GM19397 (cell line): ENCODE results near the gene MRPL40.
A peak's percentile ranks its signal among the peaks of the same experiment; 100 is the strongest.

Source experiments
- ATAC-seq: cut with Tn5 transposase; IDR thresholded peaks from one replicate; pipeline ENCODE4 v1.9.1; 2021; ENCODE audit warnings: mild to moderate bottlenecking, moderate library complexity; ENCODE audit not compliant: unreplicated experiment

Gene MRPL40

DNA sequence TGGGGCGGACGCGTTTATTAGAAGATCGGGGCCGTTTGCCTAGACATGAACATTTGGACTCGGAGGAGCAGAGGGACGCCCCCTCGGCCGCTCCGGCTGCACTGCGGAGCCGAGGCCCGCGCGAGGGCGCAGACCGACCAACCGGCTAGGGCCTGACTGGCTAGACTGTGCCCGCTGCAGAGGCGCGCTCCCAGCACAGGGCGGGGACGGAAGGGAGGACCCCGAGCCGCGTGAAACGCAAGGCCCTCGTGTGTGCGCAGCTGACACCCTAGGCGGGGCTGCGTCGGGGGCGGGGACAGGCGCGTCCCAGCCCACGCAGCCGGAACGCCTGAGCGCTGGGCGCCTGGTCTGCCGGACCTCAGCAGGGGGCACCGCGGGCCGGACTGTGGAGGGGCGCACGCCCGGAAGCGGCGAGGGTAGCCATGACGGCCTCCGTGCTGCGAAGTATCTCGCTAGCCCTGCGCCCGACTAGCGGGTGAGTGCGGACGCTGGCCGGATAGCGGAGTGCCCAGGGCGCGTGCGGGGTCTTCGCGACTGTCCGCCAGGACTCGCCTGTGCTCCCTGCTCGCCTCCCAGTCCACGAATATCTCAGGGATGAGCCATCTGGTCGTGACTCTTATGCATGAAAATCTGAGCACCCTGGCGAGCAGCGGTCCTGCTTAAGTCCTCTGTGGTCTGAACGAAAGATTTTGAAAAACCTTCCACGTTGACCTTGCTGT, at the start of gene MRPL40:
Gene MRPL40 (plus strand): TSS at position 413 of the 719 bp plus-strand sequence. CDS start 10 bp downstream, at position 423.
- ATAC-seq: peak; percentile 76

DNA sequence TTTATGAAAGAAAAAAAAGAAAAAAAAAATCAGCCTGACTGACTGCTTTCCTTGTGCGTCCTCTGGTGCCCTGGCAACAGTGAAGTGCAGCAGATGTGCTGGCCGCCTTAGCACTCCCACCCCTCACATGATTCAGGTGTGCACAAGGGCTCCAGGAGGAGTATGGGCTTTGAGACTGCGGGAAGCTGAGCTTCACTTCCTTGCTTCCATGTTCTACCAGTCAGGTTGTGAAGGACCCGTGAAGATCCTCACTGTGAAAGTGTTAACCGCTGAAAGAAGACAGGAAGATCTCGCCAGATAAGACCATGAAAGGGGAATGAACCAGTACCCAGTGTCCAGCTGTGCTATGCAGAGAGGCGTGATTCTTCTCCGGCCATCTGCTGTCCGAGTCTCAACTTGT, 49.1 kb upstream of the MRPL40 start:
- no peak for ATAC-seq

DNA sequence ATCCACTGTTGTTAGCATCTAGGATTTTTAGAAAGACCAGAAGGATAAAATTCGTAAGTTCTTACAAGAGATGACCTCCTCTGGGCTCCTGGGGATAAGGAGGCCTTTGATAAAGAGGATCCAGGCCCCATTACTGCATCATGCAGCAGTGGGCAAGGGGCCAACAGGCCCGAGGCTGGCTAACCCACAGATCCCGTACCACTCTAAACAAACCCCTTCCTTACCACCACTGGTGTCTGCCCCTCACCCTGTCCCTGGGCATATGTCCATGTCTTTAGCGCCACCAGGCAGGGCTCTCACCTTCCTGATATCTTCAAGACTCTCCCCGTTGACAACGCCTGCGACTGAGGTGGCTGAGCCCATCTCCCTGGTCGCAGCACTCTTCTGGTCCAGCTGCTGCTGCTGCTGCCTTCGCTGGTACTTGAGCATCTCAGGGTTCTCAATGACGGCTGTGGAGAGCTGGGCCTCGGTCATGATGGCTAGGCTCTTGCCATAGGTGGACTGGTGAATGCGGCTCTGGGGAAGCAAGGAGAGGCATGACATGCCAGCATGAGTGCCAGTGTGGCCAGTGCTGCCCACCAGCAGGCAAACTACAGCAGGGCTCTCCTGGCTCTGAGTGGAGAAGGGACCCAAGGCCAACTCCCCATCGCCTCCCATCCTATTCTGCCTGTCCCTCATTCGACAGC, 47.0 kb upstream of the MRPL40 start:
- no peak for ATAC-seq

DNA sequence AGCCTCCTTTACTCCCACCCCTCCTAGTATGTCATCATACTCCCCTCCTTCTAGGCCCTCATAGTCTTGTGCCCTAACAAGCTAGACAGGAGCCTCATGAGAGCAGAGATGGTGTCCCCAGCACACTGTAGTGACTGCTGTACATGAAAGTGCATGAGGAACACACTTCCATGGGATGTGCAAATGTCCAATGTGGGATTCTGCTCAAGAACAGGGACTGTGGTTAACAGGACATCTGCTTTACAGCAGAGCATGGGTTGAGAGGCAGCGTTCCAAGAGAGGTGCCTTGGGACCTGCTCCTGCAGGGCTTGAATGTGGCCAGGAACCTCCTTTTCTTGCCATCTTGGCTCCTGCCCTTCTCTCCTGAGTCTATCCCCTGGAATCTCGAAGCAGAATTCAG, 46.1 kb upstream of the MRPL40 start:
- ATAC-seq: no peak

DNA sequence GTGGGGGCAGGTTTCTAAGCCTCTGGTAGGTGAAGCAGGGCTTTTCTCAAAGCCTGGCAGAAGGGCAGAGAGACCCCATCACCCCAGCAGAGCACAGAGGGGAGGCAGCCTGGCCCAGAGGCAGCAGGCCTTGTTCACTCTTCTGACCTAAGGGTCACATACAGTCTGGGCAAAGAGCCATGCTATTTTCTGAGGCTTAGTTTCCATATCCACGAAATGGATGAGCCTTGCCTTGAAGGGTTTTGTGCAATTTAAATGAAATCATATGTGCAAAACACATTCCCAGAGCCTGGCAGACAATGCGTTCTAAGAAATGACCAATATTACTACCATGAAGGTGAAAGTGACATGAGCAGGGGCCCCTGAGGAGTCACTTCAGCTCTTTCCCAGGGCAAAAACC, 45.3 kb upstream of the MRPL40 start:
- ATAC-seq: no peak

DNA sequence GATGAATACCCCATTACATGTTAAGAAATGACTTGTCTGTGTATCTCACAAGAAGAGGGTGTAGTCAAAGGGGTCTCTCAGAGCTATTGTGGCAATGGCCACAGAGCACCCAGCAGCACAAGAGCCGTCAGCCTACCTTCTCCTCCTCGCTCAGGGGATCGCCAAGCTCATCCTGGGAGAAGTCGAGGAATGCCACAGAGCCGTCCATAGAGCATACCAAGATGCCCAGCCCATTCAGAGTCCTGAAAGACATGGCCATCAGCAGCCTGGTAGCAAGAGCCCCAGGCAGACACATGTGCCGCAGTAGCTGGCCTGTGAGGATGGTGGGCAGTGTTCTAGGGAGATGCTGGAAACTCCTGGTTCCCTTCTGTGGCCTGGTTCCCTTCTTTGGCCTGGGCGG, 44.8 kb upstream of the MRPL40 start:
- ATAC-seq: no peak

DNA sequence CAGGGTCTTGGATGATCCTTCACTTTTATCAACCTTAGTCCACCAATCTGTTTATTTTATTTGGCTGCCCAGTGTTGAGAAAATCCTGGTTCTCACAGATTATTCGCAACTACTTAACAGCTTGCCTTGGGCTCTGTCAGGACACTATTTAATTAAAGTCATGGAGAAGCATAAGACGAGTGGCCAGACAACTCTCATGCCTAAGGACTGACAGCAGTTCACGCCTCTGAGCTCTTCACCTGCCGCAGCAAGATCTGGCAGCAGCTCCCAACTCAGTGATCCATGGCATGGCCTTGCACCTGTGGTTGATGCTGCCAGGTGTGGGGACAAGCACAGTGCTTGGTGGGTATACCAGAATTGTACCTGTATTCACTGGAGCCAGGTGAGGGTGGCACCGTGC, 38.6 kb upstream of the MRPL40 start:
- ATAC-seq: no peak

DNA sequence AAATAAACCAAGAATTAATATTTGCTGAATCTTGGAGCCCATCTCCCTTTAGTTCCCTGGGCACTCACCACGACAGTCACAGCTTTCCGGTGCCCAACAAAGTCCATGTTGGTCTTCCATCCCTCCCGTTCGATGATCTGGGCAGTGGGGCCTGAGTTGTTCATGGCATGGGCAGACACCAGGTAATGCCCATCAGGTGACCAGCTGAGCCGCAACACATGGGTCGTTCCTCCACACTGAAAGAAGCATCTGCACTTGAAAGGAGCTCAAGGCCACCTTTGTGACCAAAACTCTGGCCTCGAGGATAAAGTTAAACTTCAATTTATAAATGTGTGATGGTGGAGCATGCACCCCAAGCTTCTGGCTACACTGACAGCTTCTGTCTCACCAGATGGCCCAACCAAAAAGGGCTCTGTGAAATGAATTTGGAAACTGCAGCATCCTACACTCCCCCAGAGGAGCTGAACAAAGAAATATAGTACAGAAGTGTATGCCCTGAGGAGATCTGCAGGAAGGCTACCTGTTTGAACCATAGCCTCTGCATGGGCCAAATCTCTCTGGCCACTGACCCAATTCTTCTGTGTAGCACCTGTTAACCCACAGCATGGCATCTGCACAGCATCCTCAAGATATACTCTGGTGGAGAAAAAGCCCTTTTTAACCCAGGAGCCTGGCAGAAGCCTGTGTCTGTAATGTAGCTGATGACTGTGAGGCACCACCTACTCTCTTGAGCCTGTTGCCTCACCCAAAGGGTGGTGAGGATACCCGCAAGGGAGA, 37.9 kb upstream of the MRPL40 start:
- no peak for ATAC-seq

DNA sequence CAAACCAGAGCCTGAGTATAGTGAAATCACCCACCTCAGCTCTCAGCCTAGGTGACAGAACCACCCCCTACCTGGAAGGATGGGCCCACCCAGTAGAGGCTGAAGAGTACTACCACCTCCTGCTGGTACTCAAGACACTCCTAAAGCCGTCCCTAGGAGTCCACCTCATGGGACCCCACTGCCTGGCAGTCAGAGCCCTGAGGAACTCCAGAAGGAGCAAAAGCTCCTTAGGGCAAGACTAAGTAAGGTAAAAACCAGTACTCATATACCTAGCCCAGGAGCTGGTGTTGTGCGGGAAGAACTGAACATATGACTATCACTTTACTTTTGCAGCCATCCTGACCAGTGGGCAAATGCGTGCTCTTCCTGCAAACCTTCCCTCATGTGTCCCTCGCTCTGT, 37.1 kb upstream of the MRPL40 start:
- no peak for ATAC-seq

DNA sequence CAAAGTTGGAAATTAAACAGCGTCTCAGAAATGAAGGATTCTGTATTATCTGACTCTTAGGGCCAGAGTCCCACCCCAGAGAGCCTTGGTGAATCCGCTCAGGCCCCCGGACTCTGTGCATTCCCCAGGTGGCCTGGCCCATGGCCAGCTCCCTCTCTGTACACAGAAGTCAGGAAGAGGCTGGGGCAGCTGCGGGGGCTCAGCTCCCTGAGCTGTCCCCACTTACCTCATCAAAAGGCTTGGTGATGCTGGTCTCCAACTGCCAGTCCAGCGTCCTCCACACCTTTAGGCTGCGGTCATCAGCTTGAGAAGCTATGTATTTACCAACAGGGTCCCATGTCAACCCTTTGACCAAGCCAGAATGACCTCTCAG, 35.8 kb upstream of the MRPL40 start:
- ATAC-seq: no peak

DNA sequence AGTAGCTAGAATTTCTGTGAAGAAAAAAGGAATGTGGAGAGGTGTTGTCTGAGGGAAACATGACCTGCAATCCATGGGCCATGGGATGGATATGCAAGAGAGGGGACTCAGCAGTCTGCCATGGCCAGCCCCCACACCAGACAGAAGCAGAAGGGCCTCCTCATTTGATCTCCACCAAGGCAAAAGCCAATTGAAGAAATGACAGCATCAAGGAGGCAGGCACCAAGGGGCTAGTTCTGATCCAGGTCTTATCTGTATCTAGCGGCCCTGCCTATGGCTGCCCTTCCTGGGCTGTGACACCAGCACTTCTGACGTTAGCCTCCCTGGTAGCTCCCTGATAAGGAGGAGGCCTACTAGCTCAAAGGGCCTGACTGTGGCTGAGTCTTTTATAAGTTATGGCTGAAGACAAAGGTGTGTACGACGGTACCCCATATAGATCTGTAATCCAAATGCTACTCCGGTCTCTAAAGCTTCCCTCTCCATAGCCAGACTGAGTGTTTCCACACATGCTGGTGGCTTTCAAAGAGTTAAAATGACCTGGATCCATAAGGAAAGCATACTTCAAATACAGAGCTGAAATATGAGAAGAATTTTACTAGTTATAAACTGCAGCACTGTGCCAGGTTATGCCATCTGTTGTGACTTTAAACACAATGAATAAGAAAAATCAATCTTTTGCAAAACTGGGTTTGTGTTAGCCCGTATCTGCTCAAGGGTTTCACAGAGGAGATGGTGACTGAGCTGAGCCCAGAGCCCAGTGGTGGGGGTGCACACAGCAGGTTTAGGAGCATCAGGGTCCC, 35.2 kb upstream of the MRPL40 start:
- ATAC-seq: no peak

DNA sequence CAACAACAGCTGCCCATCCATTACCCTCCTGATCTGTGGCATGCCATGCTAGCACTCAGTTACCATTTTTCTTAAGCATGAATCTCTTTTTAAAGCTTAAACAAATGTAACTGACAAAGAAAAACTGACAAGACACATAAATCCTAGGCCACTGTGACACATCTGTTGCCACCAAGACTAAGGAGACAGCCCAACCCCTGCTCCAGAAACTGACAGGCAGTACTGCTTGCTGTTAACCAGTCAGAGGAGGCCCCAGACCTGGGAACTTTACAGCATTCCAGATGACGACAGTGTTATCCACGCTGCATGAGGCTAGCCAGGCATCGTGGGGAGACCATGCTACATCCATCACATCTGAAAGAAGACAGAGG, 34.6 kb upstream of the MRPL40 start:
- no peak for ATAC-seq

DNA sequence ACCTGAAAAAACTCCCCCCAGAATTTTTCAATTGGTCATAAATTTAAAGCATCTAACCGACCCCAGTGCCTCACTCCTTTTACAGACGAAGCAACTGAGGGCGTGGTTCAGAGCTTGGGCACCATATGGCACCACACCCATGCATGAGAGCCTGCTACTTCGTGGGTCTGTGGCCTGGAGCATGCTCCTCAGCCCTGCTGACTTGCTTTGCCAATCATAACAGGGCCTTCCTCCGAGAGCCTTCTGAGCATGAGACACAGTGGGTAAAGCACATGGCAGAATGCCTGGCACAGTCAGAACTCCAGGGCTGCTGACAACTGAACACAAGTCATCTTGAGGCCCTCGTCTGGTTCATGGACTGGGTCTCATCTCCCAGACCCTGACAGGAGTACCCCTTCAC, 34.1 kb upstream of the MRPL40 start:
- no peak for ATAC-seq

DNA sequence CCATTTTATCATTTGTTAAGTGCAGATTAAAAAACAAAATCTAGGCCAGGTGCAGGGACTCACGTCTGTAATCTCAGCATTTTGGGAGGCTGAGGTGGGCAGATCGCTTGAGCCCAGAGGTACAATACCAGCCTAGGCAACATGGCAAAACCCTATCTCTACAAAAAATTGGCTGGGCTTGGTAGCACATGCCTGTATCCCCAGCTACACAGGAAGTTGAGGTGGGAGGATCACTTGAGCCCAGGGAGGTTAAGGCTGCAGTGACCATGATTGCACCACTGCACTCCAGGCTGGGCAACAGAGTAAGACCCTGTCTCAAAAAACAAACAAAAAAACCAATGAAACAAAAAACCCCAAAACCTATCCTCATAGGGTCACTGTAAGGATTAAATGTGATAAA, 33.7 kb upstream of the MRPL40 start:
- no peak for ATAC-seq

DNA sequence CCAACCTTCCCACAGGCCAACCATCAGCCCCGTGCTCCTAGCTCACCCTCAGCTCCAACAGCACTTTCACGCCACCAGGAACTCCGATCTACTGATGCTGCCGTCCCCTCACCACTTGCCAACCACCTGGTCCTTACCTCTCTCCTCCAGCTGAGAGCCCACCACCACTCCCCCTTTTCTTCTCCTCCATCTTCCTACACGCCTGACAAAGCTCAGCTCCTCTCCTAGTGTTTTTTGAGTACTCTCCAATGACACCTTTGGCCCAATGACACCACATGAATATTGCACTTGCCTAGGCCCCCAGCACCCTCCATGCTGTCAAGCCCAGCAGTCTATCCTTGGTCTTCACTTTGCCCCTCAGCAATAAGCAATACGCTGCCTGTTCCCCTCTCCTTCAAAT, 31.5 kb upstream of the MRPL40 start:
- no peak for ATAC-seq

DNA sequence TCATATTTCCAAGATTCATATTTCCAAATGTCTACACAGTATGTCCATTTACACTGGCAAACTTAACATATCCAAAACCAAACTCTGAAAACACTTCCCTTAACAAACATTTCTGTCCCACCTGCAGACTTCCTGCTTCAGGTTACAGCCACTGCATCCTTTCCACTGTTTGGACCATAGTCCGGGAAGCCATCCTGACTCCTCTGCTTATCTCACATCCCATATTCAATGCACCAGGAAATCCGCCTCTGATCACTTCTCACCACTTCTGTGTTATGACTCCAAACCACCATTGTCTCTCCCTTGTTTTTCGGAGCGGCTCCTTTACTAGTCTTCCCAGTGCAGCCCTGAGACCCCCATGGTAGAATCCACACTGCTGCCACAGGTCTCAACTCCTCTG, 30.9 kb upstream of the MRPL40 start:
- no peak for ATAC-seq

DNA sequence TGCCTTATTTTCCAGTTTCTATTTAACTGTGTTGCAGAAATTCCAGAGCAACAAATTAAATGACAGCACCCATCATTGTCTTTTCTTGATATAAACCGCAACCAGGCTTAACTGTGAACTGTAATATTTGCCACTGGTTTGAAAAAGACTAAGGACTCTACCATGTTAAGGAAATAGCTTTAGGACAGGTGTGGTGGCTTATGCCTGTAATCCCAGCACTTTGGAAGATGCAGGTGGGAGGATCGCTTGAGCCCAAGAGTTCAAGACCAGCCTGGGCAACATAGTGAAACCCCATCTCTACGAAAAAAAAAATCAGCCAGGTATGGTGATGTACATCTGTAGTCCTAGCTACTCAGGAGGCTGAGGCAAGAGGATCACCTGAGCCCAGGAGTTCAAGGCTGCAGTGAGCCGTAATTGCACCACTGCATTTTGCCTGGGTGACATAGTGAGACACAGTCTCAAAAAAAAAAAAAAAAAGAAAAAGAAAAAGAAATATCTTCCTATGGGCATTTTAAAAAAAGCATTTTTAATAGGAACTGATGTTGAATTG, 29.6 kb upstream of the MRPL40 start:
- no peak for ATAC-seq

DNA sequence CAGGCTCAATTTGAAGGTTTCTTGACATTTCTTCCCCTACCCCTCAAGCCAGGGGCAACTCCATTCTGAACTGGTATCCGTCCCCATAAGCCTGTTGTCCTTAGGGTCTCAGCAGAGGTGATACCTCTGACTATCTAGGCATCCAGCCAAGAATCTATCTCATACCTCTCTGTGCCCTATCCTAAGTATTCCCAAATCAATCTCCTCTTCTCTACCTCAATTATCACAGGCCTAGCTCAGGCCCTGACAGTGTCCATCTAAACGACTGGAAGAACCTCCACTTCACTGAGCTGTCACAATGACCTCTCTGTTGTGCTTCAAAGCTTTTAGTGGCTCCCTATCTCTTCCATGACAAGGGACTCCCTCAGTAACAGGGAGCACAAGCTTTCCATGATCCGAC, 27.7 kb upstream of the MRPL40 start:
- no peak for ATAC-seq

DNA sequence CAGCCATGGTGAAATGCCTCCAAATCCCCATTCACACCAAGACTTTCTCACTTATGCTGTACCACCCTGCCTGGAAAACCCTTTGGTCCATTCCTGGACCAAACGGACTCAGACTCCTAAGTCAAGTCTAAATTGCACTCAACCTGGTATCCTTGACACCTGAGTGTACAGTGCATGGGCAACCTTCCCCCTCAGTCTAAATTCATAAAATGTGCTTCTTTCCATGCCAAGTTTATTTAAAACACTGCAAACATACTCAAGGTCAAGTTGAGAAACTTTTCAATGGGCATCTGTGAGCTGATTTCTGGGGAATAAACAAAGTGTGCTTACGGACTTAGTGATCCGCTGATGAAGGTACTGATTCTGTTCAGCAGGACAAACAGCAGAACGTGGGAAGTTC, 27.2 kb upstream of the MRPL40 start:
- no peak for ATAC-seq

DNA sequence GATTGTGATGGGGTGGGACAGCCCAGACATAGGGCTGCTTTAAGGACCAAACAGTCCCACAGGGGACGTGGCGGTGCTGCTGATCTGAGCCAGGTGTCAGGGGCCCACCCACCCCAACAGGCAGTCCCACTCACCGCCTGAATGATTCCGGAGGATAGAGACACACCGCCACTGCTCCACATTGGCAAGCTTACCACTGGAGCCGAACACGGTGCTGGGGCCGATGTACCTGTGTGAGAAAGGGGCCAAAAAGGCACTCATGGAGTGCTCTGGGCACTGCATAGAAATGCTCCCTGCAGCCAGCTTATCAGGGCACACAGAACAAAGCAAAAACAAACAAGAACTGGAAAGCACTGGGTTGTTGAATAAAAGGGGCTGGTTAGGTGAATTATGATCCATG, 26.7 kb upstream of the MRPL40 start:
- ATAC-seq: no peak

DNA sequence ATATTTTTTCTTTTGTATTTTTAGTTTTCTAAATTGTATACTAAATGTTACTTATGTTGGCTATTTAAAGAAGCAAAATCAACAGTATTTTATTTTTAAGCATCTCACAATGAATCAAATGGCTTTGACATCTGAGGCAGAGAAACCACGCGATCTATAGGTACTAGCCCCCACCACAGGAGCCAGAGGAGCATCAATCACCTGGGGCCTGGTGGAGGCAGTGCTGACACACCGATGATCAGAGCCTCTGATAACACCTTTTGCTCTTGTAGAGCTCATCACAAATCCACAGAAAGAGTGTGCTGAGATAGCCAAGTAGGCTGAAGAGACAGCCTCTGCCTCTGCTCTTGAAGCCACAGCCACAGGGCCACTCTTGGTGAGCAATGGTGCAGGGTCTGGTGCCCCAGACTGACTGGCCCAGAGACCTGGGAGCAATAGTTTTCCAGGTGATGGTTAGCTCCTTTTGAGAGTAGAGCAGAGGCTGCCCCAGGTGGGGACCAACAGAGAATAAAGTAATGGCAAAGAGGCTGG, 26.0 kb upstream of the MRPL40 start:
- ATAC-seq: no peak
